ENCODE data around the gene SLC22A24. TPM values are rescaled to one million over a fixed set of nuclear protein-coding genes. Genes with fewer than 3 reads are reported as not detected.

The SLC22A24 gene
- total RNA-seq = not detected in 2 replicates

GRCh38 chr11:63144121-63144520, at the start of gene SLC22A24:
SLC22A24 (minus strand) TSS chr11:63144221; CDS start chr11:63143779, 442 bp downstream.

Other genes starting within 250 kb of the SLC22A24 start
- not detected in 2 replicates for gene CHRM1, start 222.9 kb downstream of the SLC22A24 start, total RNA-seq
- not detected in 2 replicates for gene SLC22A6, start 159.3 kb downstream of the SLC22A24 start, total RNA-seq
- not detected in 2 replicates for gene SLC22A8, start 128.4 kb downstream of the SLC22A24 start, total RNA-seq
- not detected in 2 replicates for gene SLC22A25, start 99.4 kb upstream of the SLC22A24 start, total RNA-seq
- not detected in 2 replicates for gene SLC22A9, start 225.6 kb upstream of the SLC22A24 start, total RNA-seq

All from tracheal epithelial cell (primary cell).